ENCODE measurements around the gene SLC6A6.

SLC6A6 gene

DNA sequence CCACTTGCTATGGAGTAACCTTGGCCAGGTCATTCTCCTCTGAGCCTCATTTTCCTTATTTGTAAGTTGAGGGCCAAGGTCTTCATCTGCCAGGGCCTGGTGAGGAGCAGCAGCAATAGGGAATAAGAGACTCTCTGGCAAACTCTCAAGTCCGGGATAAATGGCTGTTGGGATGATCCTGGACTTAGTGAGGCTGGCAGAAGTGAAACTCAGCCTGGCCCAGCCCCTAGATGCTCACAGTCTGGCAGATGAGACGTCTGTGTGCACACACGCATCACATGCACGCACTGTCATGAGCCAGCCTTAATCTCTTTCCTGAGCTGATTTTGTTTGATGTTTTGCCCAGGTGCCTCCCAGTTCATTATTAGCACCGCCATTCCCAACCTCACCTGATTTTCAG is 26.8 kb downstream of the SLC6A6 start:
- no peak for DNase-seq (ENCODE audit: extremely low read depth, insufficient read length)
- Histone ChIP-seq H3K4me3 (replicated peaks; ENCODE audit: low read depth, low read length) (no peak overlapping the region), H3K27me3 (replicated peaks; ENCODE audit: control insufficient read depth, insufficient read depth, low read length) (no peaks in the 10 kb centered on the region), H3K36me3 (ENCODE audit: control insufficient read depth, insufficient read depth, low read length) (no peaks in the 10 kb centered on the region)
- no peak for TF ChIP-seq CTCF (IDR thresholded peaks at IDR 0.05; ENCODE audit: insufficient read depth, low read length, poor library complexity, severe bottlenecking)

- Histone ChIP-seq H3K27me3 (replicated peaks; ENCODE audit: control insufficient read depth, insufficient read depth, low read length) (no peaks in the 10 kb centered on the region), H3K4me3 (replicated peaks; ENCODE audit: low read depth, low read length) (no peak overlapping the region), H3K36me3 (ENCODE audit: control insufficient read depth, insufficient read depth, low read length) (no peaks in the 10 kb centered on the region)
- no peak for DNase-seq (ENCODE audit: extremely low read depth, insufficient read length)
- TF ChIP-seq CTCF (IDR thresholded peaks at IDR 0.05; ENCODE audit: insufficient read depth, low read length, poor library complexity, severe bottlenecking), result no peak
Measured at GRCh38 chr3:14429640-14430039, 27.2 kb downstream of the SLC6A6 start.

- no peak for DNase-seq (ENCODE audit: extremely low read depth, insufficient read length)
Measured at GRCh38 chr3:14430053-14430452, 27.6 kb downstream of the SLC6A6 start.

DNA sequence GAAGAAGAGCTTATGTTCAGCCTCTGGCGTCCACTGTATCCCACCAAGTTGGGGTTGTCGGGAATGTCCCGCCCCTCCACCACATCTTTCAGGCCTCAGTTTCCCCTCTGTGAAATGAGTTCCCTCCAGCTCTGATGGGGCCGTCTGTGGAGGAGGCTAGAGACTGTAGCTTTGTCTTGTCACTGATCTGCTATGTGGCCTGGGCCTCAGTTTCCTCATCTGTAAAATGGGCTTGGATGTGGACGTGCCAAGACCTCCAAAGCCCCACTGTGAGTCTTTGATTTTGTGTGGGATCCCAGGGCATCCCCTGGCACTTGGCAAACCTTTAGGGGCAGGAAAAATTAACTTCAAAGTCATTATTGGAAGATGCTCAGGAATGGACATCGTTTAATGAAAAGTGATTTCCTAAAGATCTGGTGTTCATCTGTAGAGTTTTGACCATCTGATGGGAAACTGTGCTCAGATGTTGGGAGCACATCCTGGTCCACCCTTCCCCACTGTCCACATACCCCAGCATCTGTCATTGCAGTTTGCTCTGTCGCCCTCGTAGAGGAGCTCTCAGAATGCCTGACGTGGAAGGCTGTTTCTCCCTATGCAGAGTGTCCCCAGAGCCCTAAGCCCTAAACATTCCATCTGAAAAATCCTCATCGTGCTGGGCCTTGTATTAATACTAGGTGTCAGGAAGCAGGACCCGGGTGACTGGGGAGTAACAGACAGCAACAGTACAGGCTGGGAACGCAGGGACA is 28.5 kb downstream of the SLC6A6 start:
- TF ChIP-seq CTCF (IDR thresholded peaks at IDR 0.05; ENCODE audit: insufficient read depth, low read length, poor library complexity, severe bottlenecking), result no peak
- peak overlapping the region; percentile 57 for H3K4me3 ChIP-seq (replicated peaks; ENCODE audit: low read depth, low read length)
- no peaks in the 10 kb centered on the region for H3K36me3 ChIP-seq (ENCODE audit: control insufficient read depth, insufficient read depth, low read length)
- no peak for DNase-seq (ENCODE audit: extremely low read depth, insufficient read length)
- H3K27me3 ChIP-seq (replicated peaks; ENCODE audit: control insufficient read depth, insufficient read depth, low read length), result no peaks in the 10 kb centered on the region

More at GRCh38 chr3:14430053-14430452, 27.6 kb downstream of the SLC6A6 start:
- no peak overlapping the region for H3K4me3 ChIP-seq (replicated peaks; ENCODE audit: low read depth, low read length)
- H3K27me3 ChIP-seq (replicated peaks; ENCODE audit: control insufficient read depth, insufficient read depth, low read length), result no peaks in the 10 kb centered on the region
- H3K36me3 ChIP-seq (ENCODE audit: control insufficient read depth, insufficient read depth, low read length), result no peaks in the 10 kb centered on the region
- TF ChIP-seq CTCF (IDR thresholded peaks at IDR 0.05; ENCODE audit: insufficient read depth, low read length, poor library complexity, severe bottlenecking), result no peak

- no peaks in the 10 kb centered on the region for H3K27me3 ChIP-seq (replicated peaks; ENCODE audit: control insufficient read depth, insufficient read depth, low read length)
- TF ChIP-seq CTCF (IDR thresholded peaks at IDR 0.05; ENCODE audit: insufficient read depth, low read length, poor library complexity, severe bottlenecking), result peak; percentile 50
- H3K4me3 ChIP-seq (replicated peaks; ENCODE audit: low read depth, low read length), result peak overlapping the region; percentile 57
- no peak for DNase-seq (ENCODE audit: extremely low read depth, insufficient read length)
- H3K36me3 ChIP-seq (ENCODE audit: control insufficient read depth, insufficient read depth, low read length), result no peaks in the 10 kb centered on the region
Measured at GRCh38 chr3:14431452-14431916, 29.1 kb downstream of the SLC6A6 start.

Data from GM06990 (cell line).